ENCODE data around the gene MTHFD2. TPM values are rescaled to one million over a fixed set of nuclear protein-coding genes. Genes with fewer than 3 reads are reported as not detected.

Gene MTHFD2
- polyA plus RNA-seq, 1 experiment, result 282 TPM

- DNase-seq (ENCODE audit: low read depth), result no peak
- CTCF ChIA-PET, result interaction anchor here (5.4 kb wide), 1 partner anchor 8 kb away, joined by 32 read pairs; no protein-coding TSS in a partner anchor
- POLR2A ChIA-PET, result no interaction called here
Observed at GRCh38 chr2:74242354-74243071, 44.1 kb downstream of the MTHFD2 start.

GRCh38 chr2:74244286-74244685, 45.9 kb downstream of the MTHFD2 start:
- TF ChIP-seq CTCF (IDR thresholded peaks at IDR 0.05; ENCODE audit: insufficient read depth, low read depth, low read length), result no peak
- H3K4me3 ChIP-seq (ENCODE audit: low read depth, low read length), result no peak overlapping the region
- H3K27me3 ChIP-seq (ENCODE audit: control insufficient read depth, insufficient read depth, low read length), result peaks cover 3% of the 10 kb centered on the region; the same call in 1 of the 2 replicates
- DNase-seq (ENCODE audit: low read depth), result no peak
- CTCF ChIA-PET, result interaction anchor here (0.7 to 1.3 kb wide), 2 partner anchors 16 to 91 kb away, joined by 3 to 4 read pairs; no protein-coding TSS in a partner anchor
- H3K36me3 ChIP-seq (ENCODE audit: control insufficient read depth, insufficient read depth, low read length), result no peaks in the 10 kb centered on the region
- POLR2A ChIA-PET, result no interaction called here

More at GRCh38 chr2:74242354-74243071, 44.1 kb downstream of the MTHFD2 start:
- Histone ChIP-seq H3K4me3 (ENCODE audit: low read depth, low read length) (no peak overlapping the region), H3K27me3 (ENCODE audit: control insufficient read depth, insufficient read depth, low read length) (peaks cover 2% of the 10 kb centered on the region; the same call in 1 of the 2 replicates), H3K36me3 (ENCODE audit: control insufficient read depth, insufficient read depth, low read length) (no peaks in the 10 kb centered on the region)
- TF ChIP-seq CTCF (IDR thresholded peaks at IDR 0.05; ENCODE audit: insufficient read depth, low read depth, low read length), result no peak

- no peak for TF ChIP-seq CTCF (IDR thresholded peaks at IDR 0.05; ENCODE audit: insufficient read depth, low read depth, low read length)
Observed at GRCh38 chr2:74246496-74247195, 48.2 kb downstream of the MTHFD2 start.

GRCh38 chr2:74249406-74250122, 51.1 kb downstream of the MTHFD2 start:
- Histone ChIP-seq H3K27me3 (ENCODE audit: control insufficient read depth, insufficient read depth, low read length) (peaks cover 7% of the 10 kb centered on the region; the same call in 1 of the 2 replicates), H3K36me3 (ENCODE audit: control insufficient read depth, insufficient read depth, low read length) (no peaks in the 10 kb centered on the region), H3K4me3 (ENCODE audit: low read depth, low read length) (no peak overlapping the region)
- ChIA-PET CTCF (interaction anchor here (0.6 to 4.9 kb wide), 25 partner anchors 10 to 470 kb away, joined by 3 to 46 read pairs (median 4); partner anchors contain the start of gene DUSP11), POLR2A (no interaction called here)
- DNase-seq (ENCODE audit: low read depth), result no peak
- no peak for TF ChIP-seq CTCF (IDR thresholded peaks at IDR 0.05; ENCODE audit: insufficient read depth, low read depth, low read length)

More at GRCh38 chr2:74246496-74247195, 48.2 kb downstream of the MTHFD2 start:
- CTCF ChIA-PET, result interaction anchor here (0.6 to 1.8 kb wide), 3 partner anchors 88 to 286 kb away, joined by 3 to 4 read pairs (median 3); no protein-coding TSS in a partner anchor
- peaks cover 7% of the 10 kb centered on the region; the same call in 1 of the 2 replicates for H3K27me3 ChIP-seq (ENCODE audit: control insufficient read depth, insufficient read depth, low read length)
- H3K36me3 ChIP-seq (ENCODE audit: control insufficient read depth, insufficient read depth, low read length), result no peaks in the 10 kb centered on the region
- no peak overlapping the region for H3K4me3 ChIP-seq (ENCODE audit: low read depth, low read length)
- POLR2A ChIA-PET, result no interaction called here
- no peak for DNase-seq (ENCODE audit: low read depth)

All from BJ (cell line).